Breast epithelium (tissue), 3 donors: ENCODE measurements around the gene SERINC2.

Experiments
- POLR2A ChIP-seq: fragments of 450-650 bp; IDR thresholded peaks from one replicate; pipeline ENCODE4 v1.6.1; 2016; ENCODE audit warnings: antibody characterized with exemption, mild to moderate bottlenecking, moderate library complexity
- TF ChIP-seq, protein P1 (sequence below), 3 donors: fragments of 450-650 bp; IDR thresholded peaks; one replicate each; pipeline ENCODE4 v1.5.1; 2016 to 2017; ENCODE audit warnings: antibody characterized with exemption in 3 of 3, mild to moderate bottlenecking in 3 of 3, moderate library complexity in 3 of 3

- TF ChIP-seq POLR2A, result no peak
- TF ChIP-seq, protein P1, sequence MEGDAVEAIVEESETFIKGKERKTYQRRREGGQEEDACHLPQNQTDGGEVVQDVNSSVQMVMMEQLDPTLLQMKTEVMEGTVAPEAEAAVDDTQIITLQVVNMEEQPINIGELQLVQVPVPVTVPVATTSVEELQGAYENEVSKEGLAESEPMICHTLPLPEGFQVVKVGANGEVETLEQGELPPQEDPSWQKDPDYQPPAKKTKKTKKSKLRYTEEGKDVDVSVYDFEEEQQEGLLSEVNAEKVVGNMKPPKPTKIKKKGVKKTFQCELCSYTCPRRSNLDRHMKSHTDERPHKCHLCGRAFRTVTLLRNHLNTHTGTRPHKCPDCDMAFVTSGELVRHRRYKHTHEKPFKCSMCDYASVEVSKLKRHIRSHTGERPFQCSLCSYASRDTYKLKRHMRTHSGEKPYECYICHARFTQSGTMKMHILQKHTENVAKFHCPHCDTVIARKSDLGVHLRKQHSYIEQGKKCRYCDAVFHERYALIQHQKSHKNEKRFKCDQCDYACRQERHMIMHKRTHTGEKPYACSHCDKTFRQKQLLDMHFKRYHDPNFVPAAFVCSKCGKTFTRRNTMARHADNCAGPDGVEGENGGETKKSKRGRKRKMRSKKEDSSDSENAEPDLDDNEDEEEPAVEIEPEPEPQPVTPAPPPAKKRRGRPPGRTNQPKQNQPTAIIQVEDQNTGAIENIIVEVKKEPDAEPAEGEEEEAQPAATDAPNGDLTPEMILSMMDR (IDR thresholded peaks at IDR 0.05), result no peak
Observed at GRCh38 chr1:31436596-31437432, 23.8 kb downstream of the SERINC2 start.
